Left renal pelvis (tissue), 4 donors: ENCODE measurements around the gene MTHFR. TPM values are rescaled to one million over a fixed set of nuclear protein-coding genes. Genes with fewer than 3 reads are reported as not detected.

Source experiments
- DNase-seq, 4 donors: peaks; one replicate each; pipeline ENCODE4 v3.0.0-alpha.2; 2013; ENCODE audit warnings: low read depth in 4 of 4, low spot score in 3 of 4
- polyA plus RNA-seq, 4 donors: library from polyadenylated mRNA; unstranded; fragments of 120-200 nt; gene quantifications; one replicate each; pipeline ENCODE4 v1.2.1, GENCODE V29; 2013; ENCODE audit not compliant: insufficient read length in 4 of 4

The MTHFR gene
- polyA plus RNA-seq, 4 donors, result 15.2 to 20.6 (median 18.9) TPM

DNA sequence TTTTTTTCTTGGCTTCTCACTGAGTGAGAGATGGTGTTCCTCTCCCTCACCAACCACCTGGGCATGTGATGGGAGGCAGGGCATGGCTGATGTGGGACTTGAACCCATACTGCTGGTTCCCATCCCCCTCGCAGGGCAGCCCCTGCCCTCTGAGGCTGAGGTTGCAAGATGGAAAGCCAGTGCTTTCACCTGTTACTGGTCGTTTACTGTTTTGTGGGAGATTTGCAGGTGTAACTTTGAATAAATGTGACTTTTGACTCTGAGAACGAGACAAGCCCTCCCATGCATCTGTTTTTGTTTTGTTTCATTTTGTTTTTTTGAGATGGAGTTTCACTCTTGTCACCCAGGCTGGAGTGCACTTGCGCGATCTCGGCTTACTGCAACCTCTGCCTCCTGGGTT is 22.2 kb downstream of the MTHFR start:
- DNase-seq, result no peak

DNA sequence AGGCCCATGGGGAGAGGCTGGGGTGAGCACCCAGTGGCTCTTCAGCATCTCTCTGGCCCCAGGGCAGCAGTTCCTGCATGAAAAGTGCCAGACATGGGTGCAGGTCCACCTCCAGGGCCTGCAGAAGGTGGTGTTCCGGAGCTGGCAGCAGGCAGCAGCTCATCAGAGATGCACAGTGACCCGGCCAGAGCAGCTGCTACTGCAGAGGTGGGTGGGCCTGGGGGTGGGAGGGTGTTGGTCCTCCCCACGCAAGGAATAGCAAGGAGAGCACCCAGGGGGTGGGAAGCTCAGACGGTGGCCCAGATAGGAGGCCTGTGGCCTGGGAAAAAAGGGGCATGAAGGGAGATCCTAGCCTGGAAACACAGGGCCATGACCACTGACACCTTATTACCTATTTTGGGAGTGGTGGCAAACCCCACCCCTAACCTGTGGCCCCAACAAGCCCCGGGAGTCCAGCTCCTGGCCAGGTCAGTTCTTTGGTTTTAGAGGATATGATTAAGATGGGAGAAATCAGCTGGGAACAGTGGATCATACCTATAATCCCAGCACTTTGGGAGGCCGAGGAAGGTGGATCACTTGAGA is 23.5 kb downstream of the MTHFR start:
- no peak for DNase-seq

DNA sequence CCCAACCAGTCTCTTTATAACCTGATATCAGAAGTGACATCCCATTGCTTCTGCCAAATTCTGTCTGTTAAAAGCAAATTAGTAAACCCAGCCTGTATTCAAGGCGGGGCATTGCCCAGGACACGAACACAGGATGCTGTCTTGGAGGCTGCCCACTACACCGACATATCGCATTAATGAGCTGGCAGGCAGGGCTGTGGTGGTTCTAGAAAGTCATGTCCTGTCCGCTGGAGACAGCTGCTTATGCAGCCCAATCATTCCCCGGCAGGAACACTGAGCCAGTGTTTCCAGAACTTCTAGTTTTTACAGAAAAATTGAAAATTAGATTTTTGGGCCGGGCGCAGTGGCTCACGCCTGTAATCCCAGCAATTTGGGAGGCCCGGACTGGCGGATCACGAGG is 24.5 kb downstream of the MTHFR start:
- no peak for DNase-seq

GRCh38 chr1:11780380-11781147 is 25.2 kb downstream of the MTHFR start:
- no peak for DNase-seq

DNA sequence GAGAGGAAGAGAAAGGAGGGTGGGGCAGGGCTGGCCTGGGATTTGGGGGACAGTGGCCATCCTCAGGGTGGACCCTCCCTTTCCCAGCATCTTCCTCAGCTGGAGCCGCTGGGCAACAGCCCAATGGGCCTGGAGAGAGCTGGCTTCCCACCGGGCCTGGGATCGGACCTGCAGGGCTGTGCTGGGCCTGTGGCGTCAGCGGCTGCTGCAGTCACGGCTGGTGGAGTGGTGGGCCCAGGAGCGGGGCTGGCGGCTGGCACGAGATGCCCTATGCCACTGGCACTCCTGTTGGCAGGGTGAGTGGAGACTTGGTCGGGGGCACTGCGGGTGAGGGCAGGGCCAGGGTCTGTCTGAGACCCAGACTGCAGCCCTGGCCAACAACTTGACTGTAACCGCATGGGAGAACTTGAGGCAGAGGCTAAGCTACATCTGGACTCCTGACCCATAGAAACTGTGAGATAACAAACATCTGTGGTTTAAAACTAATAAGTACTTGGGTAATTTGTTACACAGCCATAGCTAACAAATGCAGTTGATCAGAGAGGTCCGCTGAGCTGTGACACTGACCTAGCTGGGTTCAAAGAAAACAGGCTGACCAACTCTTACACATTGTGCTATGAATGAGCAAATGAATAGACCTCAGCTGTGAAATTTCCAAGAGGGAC is 25.9 kb downstream of the MTHFR start:
- DNase-seq, result no peak

DNA sequence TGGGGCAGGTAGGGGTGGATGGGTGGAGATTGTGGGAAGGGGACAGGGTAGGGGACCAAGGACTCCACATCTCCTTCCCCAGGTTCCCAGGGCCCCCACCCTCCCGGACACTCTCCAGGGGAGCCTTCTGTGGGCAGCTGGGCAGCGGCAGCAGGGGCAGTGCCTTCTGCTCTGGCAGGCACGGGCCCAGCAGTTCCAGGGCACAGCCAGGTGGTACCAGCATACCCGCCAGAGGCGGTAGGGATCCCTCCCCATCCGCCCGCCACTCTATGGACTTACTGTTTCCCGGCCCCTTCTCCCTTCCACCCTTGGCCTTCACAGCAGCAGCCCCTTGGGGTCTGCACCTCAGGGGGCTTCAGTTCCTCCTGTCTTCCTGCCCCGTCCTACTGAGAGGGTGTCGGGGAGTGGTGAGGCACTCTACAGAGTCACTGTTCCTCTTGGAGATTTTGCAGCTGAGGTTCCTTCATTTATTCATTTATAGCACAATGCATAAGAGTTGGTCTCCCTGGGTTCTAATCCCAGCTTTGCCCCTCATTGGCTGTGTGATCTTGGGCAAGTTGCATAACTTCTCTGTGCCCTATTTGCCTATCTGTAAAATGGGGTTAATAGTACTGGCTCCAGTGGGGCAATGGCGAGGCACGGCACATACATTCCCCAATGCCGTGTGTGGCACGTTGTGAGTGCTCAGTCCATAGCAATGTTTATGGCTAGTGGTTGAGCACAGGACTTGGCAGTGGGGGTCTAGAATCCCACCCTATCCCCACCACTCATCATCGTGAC is 26.7 kb downstream of the MTHFR start:
- no peak for DNase-seq

DNA sequence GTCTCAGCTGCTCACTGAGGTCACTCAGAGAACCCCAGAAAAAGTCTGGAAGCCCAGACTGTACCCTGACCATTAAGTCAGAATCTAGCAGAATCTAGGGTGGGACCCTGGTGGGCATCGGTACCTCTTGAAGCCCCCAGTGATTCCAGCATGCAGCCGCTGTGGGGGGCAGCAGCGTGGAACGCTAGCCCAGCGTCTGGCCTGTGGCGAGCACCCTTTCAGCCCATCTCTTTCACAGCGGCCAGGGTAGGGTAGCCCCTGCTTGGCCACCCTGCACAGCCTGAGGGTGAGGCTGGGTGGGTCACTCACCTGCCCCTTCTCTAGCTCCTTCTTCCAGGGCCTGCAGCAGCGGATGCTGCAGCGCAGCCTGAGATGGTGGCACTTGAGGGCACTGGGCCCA is 27.4 kb downstream of the MTHFR start:
- no peak for DNase-seq

DNA sequence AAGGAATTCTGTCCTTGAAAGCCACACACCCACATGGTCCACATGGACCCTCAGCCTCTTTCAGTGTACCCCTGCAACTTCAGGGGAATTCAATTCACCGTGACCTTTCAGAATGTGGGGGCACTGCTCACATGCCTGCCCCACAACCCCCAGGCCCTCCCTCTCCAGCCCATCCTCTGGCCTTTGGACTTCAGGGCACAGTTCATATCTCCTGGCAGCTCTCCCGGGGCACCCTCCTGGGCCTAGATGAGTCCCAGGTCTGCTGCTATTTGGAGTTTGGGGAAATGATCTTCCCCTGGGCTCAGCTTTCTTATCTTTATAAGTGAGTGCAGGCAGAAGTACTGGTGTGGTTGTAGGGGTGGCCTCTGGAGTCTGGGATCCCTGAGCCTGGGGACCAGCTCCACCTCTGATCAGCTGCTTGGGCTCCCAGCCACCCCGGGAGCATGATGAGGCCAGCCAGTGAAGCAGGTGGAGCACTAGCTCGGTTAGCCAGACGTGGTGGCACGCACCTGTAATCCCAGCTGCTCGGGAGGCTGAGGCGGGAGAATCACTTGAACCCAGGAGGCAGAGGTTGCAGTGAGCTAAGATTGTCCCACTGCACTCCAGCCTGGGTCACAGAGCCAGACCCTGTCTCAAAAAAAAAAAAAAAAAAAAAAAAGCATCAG is 28.0 kb downstream of the MTHFR start:
- no peak for DNase-seq

GRCh38 chr1:11774753-11775152 is 31.0 kb downstream of the MTHFR start:
- DNase-seq, result no peak

- no peak for DNase-seq
Observed at GRCh38 chr1:11772458-11772857, 33.3 kb downstream of the MTHFR start.

DNA sequence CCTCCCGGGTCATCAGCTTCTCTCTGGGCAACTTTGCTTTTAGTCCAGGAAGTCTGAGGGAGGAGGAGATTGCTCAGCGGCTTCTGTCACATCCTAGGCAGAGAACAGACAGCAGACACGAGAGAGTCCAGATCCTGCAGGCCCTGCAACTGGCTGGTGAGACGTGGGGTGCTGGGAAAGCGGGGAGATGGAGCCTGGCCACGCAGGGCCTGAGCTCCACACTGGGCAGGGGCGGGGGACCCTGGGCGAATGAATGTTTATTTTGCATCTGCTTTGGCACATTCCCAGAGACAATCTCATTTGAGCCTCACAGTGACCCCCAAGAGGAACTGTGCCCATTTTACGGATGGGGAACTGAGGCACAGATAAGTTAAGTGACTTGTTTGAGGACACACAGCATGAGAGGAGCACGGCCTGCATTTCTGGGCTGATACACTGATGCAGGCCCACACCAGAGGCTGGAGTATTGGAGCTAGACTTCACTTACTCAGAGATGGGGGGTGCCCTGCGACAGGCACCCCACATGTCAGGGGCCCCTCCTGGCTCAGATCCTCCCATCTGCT is 34.2 kb downstream of the MTHFR start:
- no peak for DNase-seq

DNA sequence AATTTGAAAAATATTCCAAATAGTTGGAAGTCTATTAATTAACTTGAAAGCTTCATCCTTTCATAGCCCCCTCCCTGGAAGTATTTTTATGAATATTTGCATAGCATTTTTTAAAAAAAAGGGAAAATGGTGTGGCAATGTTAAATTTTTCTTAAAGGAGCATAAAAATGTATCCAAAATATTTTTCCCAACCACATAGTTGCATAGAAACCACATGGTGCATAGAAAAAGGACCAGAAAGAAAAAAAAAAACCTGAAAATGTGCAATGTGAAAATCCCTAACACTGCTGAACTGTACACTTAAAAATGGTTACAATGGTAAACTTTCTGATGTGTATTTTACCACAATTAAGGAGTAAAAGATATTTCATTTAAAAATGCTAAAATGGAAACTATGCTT is 35.8 kb downstream of the MTHFR start:
- no peak for DNase-seq

DNA sequence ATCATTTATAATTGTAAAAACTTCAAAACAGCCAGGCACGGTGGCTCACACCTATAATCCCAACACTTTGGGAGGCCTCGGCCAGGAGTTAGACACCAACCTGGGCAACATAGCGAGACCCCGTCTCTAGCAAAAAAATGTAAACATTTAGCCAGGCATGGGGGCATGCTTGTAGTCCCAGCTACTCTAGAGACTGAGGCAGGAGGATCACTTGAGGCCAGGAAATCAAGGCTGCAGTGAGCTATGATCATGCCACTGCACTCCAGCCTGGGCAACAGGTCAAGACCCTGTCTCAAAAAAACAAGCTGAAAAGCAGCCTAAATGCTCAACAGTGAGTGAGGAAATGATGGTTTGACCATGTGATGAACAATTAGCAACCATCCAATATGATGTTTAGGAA is 36.5 kb downstream of the MTHFR start:
- DNase-seq, result no peak

GRCh38 chr1:11768821-11769220 is 36.9 kb downstream of the MTHFR start:
- no peak for DNase-seq

DNA sequence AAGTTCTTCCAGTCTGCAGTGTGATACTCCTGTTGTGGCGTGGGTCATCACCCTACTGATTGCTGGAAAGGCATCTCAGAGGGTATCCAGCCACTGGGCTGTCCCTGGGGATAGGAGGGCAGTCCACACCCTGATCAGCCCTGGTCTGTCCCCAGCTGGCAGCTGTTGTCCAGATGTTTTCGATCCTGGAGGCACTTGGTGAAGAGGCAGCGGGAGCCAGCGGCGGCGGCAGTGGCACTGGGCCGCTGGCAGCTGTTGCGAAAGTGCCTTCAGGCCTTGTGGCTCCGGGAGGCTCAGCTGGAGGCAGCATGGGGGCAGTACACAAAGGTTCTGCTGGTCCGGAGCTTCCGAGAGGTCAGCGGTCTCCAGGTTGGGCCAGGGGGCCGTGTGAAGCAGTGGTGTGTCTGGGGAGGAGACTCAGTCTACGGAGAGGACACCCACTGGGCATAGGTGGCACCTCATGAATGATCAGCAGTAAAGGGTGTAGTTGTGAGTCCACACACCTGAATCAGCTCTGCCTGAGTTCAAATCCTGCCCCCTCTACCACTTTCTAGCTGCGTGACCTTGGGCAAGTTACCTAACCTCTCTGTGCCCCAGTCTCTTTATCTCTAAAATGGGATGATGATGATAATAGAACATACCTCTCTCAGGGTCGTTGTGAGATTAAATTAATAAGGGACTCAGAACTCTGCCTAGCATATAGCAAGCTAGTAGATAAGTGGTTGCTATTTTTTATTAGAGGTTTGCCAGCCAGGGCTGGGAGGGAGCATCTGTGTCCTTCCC is 37.7 kb downstream of the MTHFR start:
- DNase-seq, result no peak

GRCh38 chr1:11766429-11766776 is 39.4 kb downstream of the MTHFR start:
- no peak for DNase-seq

- DNase-seq, result no peak
Observed at GRCh38 chr1:11765661-11766428, 39.9 kb downstream of the MTHFR start.

DNA sequence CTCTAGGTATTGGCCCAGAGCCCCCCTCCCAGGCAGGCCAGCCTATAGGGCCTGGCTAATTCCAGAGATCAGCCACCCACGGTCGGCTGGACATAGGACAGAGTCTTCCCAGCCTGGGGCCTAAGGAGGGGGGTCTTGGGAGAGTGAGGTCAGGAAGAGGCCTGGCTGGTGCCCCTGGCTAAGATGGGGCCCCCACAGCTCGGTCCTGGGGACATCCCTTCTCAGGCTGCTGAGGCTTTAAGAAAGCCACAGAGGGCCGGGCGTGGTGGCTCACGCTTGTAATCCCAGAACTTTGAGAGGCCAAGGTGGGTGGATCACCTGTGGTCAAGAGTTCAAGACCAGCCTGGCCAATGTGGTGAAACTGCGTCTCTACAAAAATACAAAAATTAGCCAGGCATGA is 41.2 kb downstream of the MTHFR start:
- DNase-seq, result no peak

DNA sequence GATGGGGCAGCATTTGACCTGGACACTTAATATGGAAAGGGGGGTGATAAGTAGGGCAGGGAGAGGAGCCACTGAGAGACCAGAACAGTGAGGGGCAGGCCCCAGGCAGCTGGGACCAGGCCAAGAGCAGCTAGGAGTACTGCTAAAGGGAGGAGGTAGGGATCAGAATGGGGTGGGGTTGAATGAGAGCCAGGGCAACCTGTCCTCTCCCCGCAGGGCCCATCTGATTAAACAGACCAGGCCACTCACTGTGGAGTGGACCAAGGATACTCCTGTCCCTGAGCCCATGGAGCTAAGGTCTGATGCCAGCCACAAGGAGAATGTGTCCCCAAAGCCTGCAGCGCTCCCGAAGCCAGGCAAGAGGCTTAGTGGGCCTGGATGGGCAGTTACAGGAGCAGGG is 41.6 kb downstream of the MTHFR start:
- no peak for DNase-seq
